GM12874 (cell line): Measurements from ENCODE around the gene GPER1.

Experiments
- TF ChIP-seq, protein P1 (sequence below): IDR thresholded peaks from 2 replicates; pipeline ENCODE4 v1.5.1; 2011; ENCODE audit warnings: low read depth, mild to moderate bottlenecking, control low read depth, low read length, moderate library complexity; ENCODE audit not compliant: insufficient read depth

GPER1 gene

DNA sequence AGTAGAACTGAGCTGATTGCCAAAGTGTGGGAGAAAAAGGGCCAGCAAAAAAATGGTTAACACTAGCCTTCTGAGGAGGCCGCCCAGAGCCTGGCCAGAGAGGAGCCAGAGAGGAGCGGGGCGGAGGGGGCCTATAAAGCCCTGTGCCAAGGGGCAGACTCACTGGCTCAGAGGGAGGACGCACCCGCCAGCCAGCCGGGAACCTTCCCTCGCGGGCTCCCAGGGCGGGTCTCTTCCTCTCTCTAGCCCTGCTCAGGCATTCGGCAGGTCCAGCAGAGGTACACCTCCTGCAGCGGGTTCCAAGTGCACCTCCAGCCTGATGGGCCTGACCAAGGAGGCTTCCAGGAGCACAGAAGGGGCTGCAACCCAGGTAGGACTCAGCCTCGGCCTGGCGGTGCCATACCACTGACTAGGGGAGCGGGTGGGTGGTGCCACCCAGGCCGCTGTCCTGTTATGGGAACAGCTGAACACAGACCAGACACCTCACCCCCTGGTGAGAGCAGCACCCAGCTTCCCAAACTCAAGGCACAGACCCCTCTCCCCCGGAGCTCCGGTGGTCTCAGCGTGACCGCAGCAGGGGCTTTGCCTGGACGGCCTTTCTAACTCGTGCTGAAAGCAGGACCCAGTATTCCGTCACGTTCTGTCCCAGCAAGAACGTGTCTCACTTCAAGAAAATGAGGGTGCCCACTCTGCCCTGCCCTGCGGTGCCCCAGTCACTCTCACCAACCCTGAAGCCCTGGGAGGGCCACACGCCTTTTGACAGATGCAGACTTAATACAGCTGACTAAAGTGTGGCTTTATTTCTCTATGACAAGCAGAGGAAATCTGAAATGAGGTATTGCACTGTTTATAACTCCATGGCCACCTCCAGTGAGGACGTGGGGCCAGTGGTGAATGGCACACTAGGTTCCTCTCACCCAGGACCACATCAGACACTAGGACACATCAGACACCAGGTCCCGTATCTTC, at the start of gene GPER1:
TSS of gene GPER1 (plus strand) at position 162 of the 969 bp plus-strand sequence. CDS start 3,616 bp downstream, outside the sequence.
- TF ChIP-seq, protein P1, sequence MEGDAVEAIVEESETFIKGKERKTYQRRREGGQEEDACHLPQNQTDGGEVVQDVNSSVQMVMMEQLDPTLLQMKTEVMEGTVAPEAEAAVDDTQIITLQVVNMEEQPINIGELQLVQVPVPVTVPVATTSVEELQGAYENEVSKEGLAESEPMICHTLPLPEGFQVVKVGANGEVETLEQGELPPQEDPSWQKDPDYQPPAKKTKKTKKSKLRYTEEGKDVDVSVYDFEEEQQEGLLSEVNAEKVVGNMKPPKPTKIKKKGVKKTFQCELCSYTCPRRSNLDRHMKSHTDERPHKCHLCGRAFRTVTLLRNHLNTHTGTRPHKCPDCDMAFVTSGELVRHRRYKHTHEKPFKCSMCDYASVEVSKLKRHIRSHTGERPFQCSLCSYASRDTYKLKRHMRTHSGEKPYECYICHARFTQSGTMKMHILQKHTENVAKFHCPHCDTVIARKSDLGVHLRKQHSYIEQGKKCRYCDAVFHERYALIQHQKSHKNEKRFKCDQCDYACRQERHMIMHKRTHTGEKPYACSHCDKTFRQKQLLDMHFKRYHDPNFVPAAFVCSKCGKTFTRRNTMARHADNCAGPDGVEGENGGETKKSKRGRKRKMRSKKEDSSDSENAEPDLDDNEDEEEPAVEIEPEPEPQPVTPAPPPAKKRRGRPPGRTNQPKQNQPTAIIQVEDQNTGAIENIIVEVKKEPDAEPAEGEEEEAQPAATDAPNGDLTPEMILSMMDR: no peak

DNA sequence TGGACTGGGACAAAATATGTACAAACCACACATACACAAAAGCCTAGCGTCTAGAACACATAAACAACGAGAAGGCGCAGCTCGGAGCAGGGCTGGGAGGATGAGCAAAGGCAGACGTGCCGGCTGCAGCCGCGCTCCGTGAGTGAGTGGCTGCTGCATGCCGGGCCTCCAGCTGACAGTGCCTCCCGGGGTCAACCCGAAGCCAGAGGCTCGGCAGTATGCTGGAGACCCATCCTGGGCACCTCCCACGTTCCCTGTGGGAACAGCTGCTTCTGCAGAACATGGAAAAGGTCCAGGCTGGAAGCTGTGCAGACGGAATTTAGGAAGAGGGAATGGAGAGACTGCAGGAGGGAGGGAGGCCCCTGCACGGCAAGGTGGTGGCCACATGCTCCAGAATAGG, 47.1 kb upstream of the GPER1 start:
- TF ChIP-seq, protein P1: no peak

DNA sequence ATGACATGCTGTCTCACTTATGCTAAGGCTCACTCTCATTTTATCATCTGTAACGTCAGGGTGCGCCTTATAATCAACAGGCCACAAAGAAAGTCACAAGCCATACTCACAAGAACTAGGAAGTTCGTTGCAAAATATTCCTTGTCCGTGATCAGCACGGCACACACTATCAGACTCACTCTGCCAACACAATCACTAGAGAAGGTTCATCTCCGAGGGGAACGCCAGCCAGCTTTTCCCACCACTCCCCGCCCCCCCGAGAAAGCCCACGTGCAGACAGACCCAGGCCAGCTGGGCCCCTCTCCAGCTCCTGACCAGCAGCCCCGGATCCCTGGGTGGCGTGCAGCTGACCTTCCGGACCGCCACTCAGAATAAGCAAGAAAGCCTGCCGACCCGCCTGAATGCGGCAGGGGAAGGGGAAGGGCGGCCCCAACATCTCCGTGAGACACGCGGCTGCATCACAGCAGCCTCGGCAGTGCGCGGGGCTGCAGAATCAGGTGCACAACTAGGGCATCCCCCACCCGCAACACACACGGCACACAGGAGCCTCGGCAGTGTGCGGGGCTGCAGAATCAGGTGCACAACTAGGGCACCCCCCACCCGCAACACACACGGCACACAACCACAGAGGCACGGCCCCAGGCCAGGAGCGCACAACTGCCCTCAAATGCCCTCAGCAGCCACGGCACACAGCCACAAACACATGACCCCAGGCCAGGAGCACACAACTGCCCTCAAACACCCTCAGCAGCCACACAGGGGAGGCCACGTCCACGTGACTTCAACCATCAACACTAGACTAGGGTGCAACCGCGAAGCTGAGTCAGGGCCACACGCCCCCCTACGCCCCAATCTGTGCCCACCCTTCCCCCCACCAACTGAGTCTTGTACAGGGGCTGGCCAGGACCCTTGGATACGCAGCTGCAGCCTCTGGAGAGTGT, 46.1 kb upstream of the GPER1 start:
- TF ChIP-seq, protein P1: no peak

DNA sequence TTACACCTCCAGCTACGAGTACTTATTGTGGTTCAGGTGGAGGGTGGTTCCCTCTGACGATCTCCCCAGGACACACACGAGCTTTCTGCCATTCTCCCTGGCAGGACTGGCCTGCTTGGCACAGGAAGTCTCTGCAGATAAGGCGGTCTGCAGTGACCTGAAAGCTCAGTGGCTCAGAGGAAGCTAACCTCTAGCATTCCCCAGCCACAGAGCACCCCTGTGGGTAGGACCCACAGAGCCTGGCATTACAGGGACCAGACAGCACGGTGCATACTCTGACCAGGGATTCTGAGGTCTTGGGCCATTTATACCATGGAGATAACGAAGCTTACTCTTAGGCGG, 45.5 kb upstream of the GPER1 start:
- TF ChIP-seq, protein P1: no peak

DNA sequence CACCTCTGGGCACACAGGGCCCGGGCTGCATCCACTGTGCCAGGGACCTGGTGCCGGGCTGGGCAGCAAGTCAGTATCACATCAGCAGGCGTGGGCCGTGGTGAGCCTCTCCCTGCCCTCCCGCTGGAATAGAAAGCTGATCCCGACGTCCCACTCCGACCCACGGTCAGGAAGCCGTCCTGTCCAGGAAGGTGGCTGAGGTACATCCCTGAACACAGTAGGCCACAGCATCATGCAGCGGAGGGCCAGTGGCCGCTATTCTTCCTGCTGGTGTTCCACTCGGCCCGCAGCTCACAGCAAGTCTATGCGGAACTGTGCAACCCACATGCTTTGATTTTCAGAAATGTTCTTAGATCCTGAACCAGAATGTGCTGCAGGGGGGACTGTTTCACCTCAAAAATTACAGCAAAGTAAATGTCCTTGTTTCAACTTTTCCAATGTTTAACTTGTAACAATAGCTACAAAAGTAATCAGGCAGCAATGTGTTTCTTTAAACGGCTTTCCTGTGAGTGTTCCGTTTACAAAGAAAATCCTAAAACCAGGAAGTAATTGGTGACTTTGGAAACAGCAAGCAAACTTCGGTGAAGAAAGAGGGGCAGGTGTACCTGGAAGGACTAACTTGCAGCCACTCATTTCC, 44.2 kb upstream of the GPER1 start:
- TF ChIP-seq, protein P1: no peak

DNA sequence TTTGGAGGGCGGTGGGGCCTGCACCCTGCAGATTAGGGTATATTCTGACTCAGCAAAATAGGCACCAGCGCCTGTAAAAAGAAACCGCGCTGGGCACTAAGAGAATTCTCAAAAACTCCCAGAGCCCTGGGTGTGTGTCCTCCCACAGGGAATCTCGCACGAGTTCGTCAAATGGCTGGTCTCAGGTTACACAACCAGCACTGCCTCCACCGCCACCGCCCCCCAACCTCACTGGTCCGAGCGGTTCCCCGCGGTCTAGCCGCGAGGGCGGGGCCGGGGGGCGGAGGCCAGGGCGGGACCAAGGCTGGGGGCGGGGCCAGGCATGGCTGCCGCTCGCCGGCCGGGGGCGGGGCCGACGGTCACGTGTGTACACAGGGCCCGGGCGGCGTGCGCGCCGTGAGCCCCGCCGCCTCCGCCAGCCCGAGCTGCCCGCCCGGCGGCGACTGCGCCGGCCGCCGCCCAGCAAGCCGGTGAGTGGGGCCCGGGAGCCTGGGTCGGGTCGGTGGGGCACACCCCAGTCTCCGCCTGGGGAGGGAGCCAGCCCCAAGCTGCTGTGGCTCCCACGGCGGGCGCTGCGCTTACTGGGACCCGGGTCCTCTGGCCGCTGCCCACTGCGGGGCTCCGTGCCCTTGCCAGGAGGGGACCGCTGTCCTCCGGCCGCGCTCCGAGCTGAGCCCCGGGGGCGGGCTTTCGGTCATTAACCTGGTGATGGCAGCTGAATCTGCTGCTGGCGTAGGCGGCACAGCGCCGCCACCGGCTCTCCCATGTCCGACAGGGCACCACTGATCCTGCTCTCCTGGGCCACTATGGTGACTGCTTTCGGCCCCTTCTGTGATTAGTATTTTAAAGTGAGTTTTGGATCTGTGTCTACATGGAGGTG, 43.5 kb upstream of the GPER1 start, which contains the start of gene GPR146:
TSS of gene GPR146 (plus strand) at position 358 of the 880 bp plus-strand sequence. CDS start 12,970 bp downstream, outside the sequence.
- TF ChIP-seq, protein P1: peak; percentile 80
